Endothelial cell (in vitro differentiated cells): ENCODE data around the gene KRT31. TPM values are rescaled to one million over a fixed set of nuclear protein-coding genes. Genes with fewer than 3 reads are reported as not detected.

Experiments
- DNase-seq: peaks from one replicate; pipeline ENCODE4 v3.0.0; 2021; ENCODE audit warnings: low spot score
- H3K27ac Mint-ChIP-seq: one replicate; pipeline ENCODE4 v1.8.0; 2021; ENCODE audit warnings: mixed read lengths, inconsistent platforms; ENCODE audit not compliant: unreplicated experiment
- H3K27me3 Mint-ChIP-seq: one replicate; pipeline ENCODE4 v1.8.0; 2021; ENCODE audit warnings: mild to moderate bottlenecking, moderate library complexity, mixed read lengths, inconsistent platforms; ENCODE audit not compliant: unreplicated experiment
- H3K36me3 Mint-ChIP-seq: one replicate; pipeline ENCODE4 v1.8.0; 2021; ENCODE audit warnings: mild to moderate bottlenecking, low read depth, mixed read lengths, inconsistent platforms; ENCODE audit not compliant: unreplicated experiment
- H3K4me1 Mint-ChIP-seq: one replicate; pipeline ENCODE4 v1.8.0; 2021; ENCODE audit warnings: mild to moderate bottlenecking, mixed read lengths, inconsistent platforms; ENCODE audit not compliant: unreplicated experiment
- H3K4me3 Mint-ChIP-seq: one replicate; pipeline ENCODE4 v1.8.0; 2021; ENCODE audit warnings: mild to moderate bottlenecking, mixed read lengths, inconsistent platforms; ENCODE audit not compliant: unreplicated experiment
- H3K9me3 Mint-ChIP-seq: one replicate; pipeline ENCODE4 v1.8.0; 2021; ENCODE audit warnings: mixed read lengths, inconsistent platforms; ENCODE audit not compliant: unreplicated experiment
- CTCF ChIP-seq: fragments of 200-600 bp; sonication (generic); IDR thresholded peaks from one replicate; pipeline ENCODE4 v1.5.0; 2021; ENCODE audit warnings: antibody characterized with exemption; ENCODE audit not compliant: unreplicated experiment
- total RNA-seq: library from RNA; stranded (reverse); fragmentation: NEBNext Ultra II Directional; extraction: Animal tissue kit (Norgen Biotek cat#: 25700); gene quantifications from one replicate; pipeline ENCODE4 v1.2.1, GENCODE V29; 2021; ENCODE audit not compliant: unreplicated experiment

Gene KRT31
- total RNA-seq, 1 donor from 2014 or later = not detected

DNA sequence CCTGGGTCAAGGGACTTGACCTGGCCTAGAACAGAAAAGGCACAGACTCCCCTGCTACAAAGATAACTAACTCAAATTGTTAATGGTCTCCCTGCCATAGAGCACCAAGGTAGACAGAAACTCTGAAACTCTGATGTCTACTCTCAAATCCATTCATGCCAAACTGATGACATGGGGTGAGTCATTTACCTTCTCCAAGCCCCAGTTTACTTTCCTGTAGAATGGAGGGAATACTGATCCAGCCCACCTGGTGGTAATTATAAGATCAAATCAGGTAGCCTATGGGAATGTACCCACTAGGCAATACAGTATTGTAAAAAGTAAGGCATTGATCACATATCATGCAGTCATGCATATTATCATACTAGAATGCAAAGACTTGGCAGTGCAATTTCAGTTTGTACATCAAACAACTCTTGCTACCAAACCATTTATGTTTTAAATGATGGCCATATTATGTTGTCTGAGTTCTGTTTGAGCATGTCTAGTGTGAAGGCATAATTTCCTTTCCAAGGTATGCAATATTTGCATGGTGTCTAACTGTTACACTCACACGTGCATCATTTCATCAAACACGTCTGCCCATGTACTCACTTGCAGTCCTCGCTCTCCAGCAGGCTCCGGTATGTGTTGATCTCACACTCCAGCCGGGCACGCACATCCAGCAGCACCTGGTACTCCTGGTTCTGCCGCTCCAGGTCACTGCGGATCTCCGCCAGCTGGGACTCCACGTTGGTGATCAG, 3.0 kb downstream of the KRT31 start:
- Mint-ChIP-seq H3K27me3 (peaks cover 2% of the 10 kb centered on the region), H3K4me3 (no peak overlapping the region), H3K9me3 (no peaks in the 10 kb centered on the region), H3K27ac (no peak overlapping the region), H3K4me1 (no peaks in the 10 kb centered on the region), H3K36me3 (no peaks in the 10 kb centered on the region)
- no peak for DNase-seq
- no peak for TF ChIP-seq CTCF

DNA sequence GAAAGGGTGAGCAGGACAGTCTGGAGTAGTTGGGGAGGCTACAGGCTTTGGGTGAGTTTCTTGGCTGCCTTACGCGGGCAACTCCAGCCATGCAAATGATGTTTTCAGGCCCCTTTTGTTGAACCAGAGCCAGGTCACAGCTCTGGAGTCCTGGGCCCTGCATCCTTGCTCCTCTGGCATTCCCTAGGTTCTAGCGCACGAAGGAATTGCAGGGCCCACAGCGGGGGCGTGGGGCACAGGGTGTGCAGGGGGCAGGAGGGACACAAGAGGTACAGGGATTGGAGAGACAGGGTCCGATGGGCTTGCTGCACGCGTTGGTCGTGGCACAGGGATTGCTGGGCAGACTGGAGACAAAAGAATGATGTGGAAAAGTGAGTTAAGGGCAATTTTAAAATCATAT, 3.6 kb downstream of the KRT31 start:
- no peak for DNase-seq
- H3K4me1 Mint-ChIP-seq = no peaks in the 10 kb centered on the region
- H3K27me3 Mint-ChIP-seq = peaks cover 2% of the 10 kb centered on the region
- H3K36me3 Mint-ChIP-seq = no peaks in the 10 kb centered on the region
- no peaks in the 10 kb centered on the region for H3K9me3 Mint-ChIP-seq
- H3K27ac Mint-ChIP-seq = no peak overlapping the region
- H3K4me3 Mint-ChIP-seq = no peak overlapping the region
- no peak for TF ChIP-seq CTCF

DNA sequence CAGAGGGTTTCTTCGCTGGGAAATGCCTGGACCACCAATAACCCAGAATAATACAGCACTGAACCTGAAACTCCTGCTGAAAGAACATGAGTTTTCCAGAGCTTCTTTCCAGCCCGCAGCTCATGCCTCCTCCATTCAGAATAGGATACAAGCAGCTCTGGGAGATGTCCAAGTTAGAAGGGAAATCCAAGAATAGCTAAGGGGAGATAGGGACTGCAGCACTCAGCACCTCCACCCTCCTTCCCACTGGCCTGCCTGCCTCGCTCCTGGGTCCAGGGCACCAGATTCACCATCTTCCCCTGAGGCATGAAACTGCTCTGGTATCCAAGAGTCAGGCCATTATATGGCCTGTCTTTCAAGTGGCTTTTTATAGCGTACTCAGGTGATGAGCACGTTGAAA, 4.1 kb downstream of the KRT31 start:
- H3K27me3 Mint-ChIP-seq = peaks cover 2% of the 10 kb centered on the region
- no peak for DNase-seq
- no peak overlapping the region for H3K27ac Mint-ChIP-seq
- H3K9me3 Mint-ChIP-seq = no peaks in the 10 kb centered on the region
- TF ChIP-seq CTCF = no peak
- H3K4me3 Mint-ChIP-seq = no peak overlapping the region
- H3K4me1 Mint-ChIP-seq = no peaks in the 10 kb centered on the region
- H3K36me3 Mint-ChIP-seq = no peaks in the 10 kb centered on the region

- Mint-ChIP-seq H3K4me1 (no peaks in the 10 kb centered on the region), H3K9me3 (no peaks in the 10 kb centered on the region), H3K27me3 (peaks cover 2% of the 10 kb centered on the region), H3K27ac (no peak overlapping the region), H3K4me3 (no peak overlapping the region), H3K36me3 (no peaks in the 10 kb centered on the region)
- TF ChIP-seq CTCF = no peak
- DNase-seq = no peak
These were observed 5.1 kb downstream of the KRT31 start for GRCh38 chr17:41392278-41392677.

- Mint-ChIP-seq H3K36me3 (no peaks in the 10 kb centered on the region), H3K27me3 (peaks cover 2% of the 10 kb centered on the region), H3K27ac (no peak overlapping the region), H3K4me3 (no peak overlapping the region), H3K9me3 (no peaks in the 10 kb centered on the region), H3K4me1 (no peaks in the 10 kb centered on the region)
- TF ChIP-seq CTCF = no peak
- DNase-seq = no peak
These were observed 5.9 kb downstream of the KRT31 start for GRCh38 chr17:41391535-41391934.
